Hepatocyte (in vitro differentiated cells): ENCODE results near the gene CDK11B.

ENCODE experiments used
- EZH2 ChIP-seq: fragments of 200-600 bp; sonication (generic); IDR thresholded peaks from 2 replicates; pipeline ENCODE4 v1.6.1; 2016; ENCODE audit warnings: antibody characterized with exemption, mild to moderate bottlenecking, borderline replicate concordance
- TF ChIP-seq, protein P1 (sequence below): fragments of 200-600 bp; sonication (generic); IDR thresholded peaks from 2 replicates; pipeline ENCODE4 v1.5.1; 2016; ENCODE audit warnings: antibody characterized with exemption, mild to moderate bottlenecking; ENCODE audit not compliant: poor library complexity

DNA sequence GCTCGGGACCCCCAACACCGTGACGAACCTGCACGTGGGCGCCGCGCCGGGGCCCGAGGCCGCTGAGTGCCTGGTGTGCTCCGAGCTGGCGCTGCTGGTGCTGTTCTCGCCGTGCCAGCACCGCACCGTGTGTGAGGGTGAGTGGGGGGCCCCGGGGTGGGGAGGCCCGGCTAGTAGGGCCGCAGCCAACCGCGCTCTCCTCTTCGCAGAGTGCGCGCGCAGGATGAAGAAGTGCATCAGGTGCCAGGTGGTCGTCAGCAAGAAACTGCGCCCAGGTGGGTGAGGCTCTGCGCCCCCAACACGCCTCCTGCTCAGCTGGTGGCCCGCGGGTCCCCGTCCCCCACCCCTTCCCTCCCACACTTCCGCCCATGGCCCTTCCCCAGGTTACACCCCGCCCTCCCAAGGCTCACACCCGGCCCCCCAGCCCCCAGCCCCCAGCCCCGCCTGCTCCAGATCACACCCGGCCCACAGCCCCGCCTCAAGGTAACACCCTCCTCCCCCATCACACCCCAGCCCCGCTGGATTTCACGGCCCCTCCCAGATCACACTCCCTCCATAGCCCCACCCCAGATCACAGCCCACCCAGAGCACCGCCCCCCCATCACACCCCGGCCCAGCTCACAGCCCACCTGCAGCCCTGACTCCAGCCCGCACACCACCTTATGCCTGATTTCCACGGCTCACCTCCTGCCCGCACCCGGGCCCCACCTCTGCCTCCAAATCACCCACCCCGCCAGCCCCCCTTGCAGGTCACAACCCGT, 29.2 kb downstream of the CDK11B start:
- TF ChIP-seq, protein P1, sequence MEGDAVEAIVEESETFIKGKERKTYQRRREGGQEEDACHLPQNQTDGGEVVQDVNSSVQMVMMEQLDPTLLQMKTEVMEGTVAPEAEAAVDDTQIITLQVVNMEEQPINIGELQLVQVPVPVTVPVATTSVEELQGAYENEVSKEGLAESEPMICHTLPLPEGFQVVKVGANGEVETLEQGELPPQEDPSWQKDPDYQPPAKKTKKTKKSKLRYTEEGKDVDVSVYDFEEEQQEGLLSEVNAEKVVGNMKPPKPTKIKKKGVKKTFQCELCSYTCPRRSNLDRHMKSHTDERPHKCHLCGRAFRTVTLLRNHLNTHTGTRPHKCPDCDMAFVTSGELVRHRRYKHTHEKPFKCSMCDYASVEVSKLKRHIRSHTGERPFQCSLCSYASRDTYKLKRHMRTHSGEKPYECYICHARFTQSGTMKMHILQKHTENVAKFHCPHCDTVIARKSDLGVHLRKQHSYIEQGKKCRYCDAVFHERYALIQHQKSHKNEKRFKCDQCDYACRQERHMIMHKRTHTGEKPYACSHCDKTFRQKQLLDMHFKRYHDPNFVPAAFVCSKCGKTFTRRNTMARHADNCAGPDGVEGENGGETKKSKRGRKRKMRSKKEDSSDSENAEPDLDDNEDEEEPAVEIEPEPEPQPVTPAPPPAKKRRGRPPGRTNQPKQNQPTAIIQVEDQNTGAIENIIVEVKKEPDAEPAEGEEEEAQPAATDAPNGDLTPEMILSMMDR, result no peak
- no peak for TF ChIP-seq EZH2
